Stimulated activated naive CD8-positive, alpha-beta T cell treated with anti-CD3 and anti-CD28 coated beads, Interleukin-15, Interleukin-2, amounts not matched to agents 100 ng/mL and 50 ng/mL, for 24 hours (primary cell): ENCODE measurements around the gene SLC22A12.

Experiments
- H3K27ac Mint-ChIP-seq: one replicate; pipeline ENCODE4 v1.8.0; 2021; ENCODE audit warnings: mild to moderate bottlenecking, mixed read lengths
- H3K27me3 Mint-ChIP-seq: one replicate; pipeline ENCODE4 v1.8.0; 2021; ENCODE audit warnings: mixed read lengths
- H3K36me3 Mint-ChIP-seq: one replicate; pipeline ENCODE4 v1.8.0; 2021; ENCODE audit warnings: low read depth, mixed read lengths
- H3K4me1 Mint-ChIP-seq: one replicate; pipeline ENCODE4 v1.8.0; 2021; ENCODE audit warnings: low read depth, mixed read lengths
- H3K4me3 Mint-ChIP-seq: one replicate; pipeline ENCODE4 v1.8.0; 2021; ENCODE audit warnings: mild to moderate bottlenecking, mixed read lengths
- H3K9me3 Mint-ChIP-seq: one replicate; pipeline ENCODE4 v1.8.0; 2021; ENCODE audit warnings: mixed read lengths

Gene SLC22A12

GRCh38 chr11:64602466-64603070, 11.5 kb downstream of the SLC22A12 start:
- Mint-ChIP-seq H3K36me3 (no peaks in the 10 kb centered on the region), H3K27ac (no peak overlapping the region), H3K9me3 (no peaks in the 10 kb centered on the region), H3K4me1 (no peaks in the 10 kb centered on the region), H3K4me3 (no peak overlapping the region), H3K27me3 (no peaks in the 10 kb centered on the region)

DNA sequence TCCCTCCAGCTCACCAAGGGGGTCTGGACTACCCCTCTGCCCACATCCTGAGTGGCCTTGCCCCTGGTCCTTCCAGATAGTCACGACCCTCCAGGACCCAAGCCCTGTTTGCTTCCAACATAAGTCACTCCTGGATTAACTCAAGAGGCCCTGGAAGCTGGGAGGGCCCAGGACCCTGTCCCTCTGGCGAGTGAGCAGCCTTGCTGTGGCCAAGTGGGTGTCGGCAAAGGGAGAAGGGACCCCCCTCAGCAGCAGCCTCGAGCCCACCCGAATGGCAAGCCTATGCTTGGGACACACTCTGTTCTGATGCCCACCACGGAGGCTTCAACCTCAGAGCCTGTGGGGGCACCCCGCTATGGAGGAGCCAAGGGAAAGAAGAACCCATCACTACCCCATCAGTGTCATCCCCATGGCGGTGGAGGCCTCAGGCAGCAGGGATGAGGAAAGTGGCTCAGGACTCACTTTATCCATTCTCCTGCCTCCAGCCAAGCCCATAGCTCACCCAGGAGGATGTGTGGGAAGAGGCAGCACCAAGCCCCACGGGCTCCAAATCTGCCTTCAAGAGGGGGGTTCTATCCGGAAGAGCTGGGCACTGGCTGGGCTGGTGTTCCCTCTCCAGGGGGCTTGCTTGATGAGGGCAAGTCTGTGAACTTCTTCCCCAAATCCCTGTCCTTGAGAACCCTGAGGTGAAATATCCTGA, 12.5 kb downstream of the SLC22A12 start:
- Mint-ChIP-seq H3K4me3 (no peak overlapping the region), H3K27me3 (no peaks in the 10 kb centered on the region), H3K4me1 (no peaks in the 10 kb centered on the region), H3K36me3 (no peaks in the 10 kb centered on the region), H3K27ac (no peak overlapping the region), H3K9me3 (no peaks in the 10 kb centered on the region)

- Mint-ChIP-seq H3K4me3 (no peak overlapping the region), H3K27ac (no peak overlapping the region), H3K36me3 (no peaks in the 10 kb centered on the region), H3K27me3 (no peaks in the 10 kb centered on the region), H3K9me3 (no peaks in the 10 kb centered on the region), H3K4me1 (no peaks in the 10 kb centered on the region)
These were observed 13.6 kb downstream of the SLC22A12 start for GRCh38 chr11:64604458-64605243.

- no peaks in the 10 kb centered on the region for H3K4me1 Mint-ChIP-seq
- no peaks in the 10 kb centered on the region for H3K9me3 Mint-ChIP-seq
- H3K4me3 Mint-ChIP-seq: no peak overlapping the region
- H3K36me3 Mint-ChIP-seq: no peaks in the 10 kb centered on the region
- H3K27ac Mint-ChIP-seq: no peak overlapping the region
- H3K27me3 Mint-ChIP-seq: no peaks in the 10 kb centered on the region
These were observed 14.2 kb downstream of the SLC22A12 start for GRCh38 chr11:64605244-64605560.

DNA sequence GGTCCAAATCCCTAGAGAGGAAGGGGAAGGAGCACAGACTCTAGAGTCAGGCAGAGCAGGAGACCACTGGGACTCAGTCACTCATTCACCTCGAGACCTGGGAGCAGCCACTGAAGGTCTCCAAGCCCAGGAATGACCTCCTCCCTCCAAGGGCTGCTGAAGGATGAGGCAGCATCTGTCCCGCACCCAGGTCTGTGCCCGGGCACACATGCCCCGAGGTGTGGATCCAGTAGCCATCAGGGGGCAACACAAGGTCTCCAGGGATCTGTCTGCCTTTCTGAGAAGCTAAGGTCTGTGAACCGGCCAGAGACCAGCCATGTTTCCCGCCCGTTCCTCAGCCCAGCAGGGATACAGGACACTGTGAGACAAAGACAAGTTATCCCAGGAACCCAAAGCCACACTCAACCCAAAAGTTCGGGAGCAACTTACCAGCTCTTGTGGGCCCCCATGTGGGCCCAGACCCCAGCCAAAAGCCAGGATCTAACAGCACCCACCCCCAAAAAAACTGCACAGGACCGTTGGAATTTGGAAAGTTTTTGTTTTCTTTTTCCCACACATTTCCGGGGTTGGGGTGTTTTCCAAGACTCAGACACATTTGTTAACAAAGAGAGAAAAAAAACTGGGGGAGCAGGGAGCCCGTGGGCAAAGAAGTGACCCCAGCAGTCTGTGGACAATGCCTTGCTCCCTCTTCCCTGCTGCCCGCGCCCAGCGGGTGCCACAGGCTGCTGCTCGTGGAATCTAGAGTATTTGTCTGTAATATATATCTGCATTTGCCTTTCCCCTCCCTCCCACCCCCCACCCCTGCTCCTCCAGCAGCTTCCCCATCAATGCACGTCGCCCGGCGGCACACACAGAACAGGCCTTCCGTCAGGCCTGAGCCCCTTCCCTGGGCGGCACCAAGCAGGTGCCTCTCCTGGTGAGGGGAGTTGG, 14.9 kb downstream of the SLC22A12 start:
- Mint-ChIP-seq H3K27me3 (no peaks in the 10 kb centered on the region), H3K36me3 (no peaks in the 10 kb centered on the region), H3K4me1 (no peaks in the 10 kb centered on the region), H3K4me3 (no peak overlapping the region), H3K9me3 (no peaks in the 10 kb centered on the region), H3K27ac (no peak overlapping the region)

DNA sequence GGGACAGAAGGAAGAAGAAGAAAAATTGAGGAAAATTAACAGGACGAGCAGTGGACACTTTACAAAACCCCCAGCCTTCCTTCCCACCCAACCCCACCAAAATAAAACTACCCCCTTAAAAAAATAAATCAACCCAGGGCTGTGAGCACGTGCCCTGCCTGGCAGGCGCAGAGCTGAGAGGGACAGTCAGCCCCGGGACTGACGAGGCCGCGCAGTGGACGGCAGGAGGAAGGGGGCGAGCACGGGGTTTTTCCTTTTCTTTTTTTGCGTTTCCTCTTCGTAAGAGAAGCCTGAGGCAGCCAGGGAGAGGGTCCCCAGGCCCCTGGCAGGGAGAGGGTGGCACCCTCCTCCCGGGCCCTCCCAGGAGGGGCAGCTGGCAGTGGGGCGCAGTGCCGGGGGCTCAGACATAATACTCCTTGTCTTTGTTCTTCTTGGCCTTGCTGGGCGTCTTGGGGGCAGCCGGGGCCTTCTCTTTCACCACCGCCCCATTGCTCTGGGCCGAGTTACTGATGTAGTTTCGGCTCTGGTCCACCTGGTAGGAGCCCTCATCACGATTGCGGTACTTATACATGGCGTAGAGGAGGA, 15.9 kb downstream of the SLC22A12 start:
- Mint-ChIP-seq H3K9me3 (no peaks in the 10 kb centered on the region), H3K4me1 (peaks cover 4% of the 10 kb centered on the region), H3K27ac (no peak overlapping the region), H3K36me3 (no peaks in the 10 kb centered on the region), H3K4me3 (no peak overlapping the region), H3K27me3 (no peaks in the 10 kb centered on the region)

- Mint-ChIP-seq H3K36me3 (no peaks in the 10 kb centered on the region), H3K27me3 (no peaks in the 10 kb centered on the region), H3K4me3 (no peak overlapping the region), H3K9me3 (no peaks in the 10 kb centered on the region), H3K27ac (no peak overlapping the region), H3K4me1 (peaks cover 6% of the 10 kb centered on the region)
These were observed 16.5 kb downstream of the SLC22A12 start for GRCh38 chr11:64607381-64607985.

- no peaks in the 10 kb centered on the region for H3K36me3 Mint-ChIP-seq
- H3K4me1 Mint-ChIP-seq: peaks cover 6% of the 10 kb centered on the region
- H3K9me3 Mint-ChIP-seq: no peaks in the 10 kb centered on the region
- no peaks in the 10 kb centered on the region for H3K27me3 Mint-ChIP-seq
- H3K4me3 Mint-ChIP-seq: no peak overlapping the region
- no peak overlapping the region for H3K27ac Mint-ChIP-seq
These were observed 17.0 kb downstream of the SLC22A12 start for GRCh38 chr11:64608046-64608445.

- no peaks in the 10 kb centered on the region for H3K27me3 Mint-ChIP-seq
- H3K4me3 Mint-ChIP-seq: no peak overlapping the region
- H3K27ac Mint-ChIP-seq: no peak overlapping the region
- H3K36me3 Mint-ChIP-seq: no peaks in the 10 kb centered on the region
- H3K4me1 Mint-ChIP-seq: peaks cover 6% of the 10 kb centered on the region
- no peaks in the 10 kb centered on the region for H3K9me3 Mint-ChIP-seq
These were observed 17.6 kb downstream of the SLC22A12 start for GRCh38 chr11:64608636-64609035.

DNA sequence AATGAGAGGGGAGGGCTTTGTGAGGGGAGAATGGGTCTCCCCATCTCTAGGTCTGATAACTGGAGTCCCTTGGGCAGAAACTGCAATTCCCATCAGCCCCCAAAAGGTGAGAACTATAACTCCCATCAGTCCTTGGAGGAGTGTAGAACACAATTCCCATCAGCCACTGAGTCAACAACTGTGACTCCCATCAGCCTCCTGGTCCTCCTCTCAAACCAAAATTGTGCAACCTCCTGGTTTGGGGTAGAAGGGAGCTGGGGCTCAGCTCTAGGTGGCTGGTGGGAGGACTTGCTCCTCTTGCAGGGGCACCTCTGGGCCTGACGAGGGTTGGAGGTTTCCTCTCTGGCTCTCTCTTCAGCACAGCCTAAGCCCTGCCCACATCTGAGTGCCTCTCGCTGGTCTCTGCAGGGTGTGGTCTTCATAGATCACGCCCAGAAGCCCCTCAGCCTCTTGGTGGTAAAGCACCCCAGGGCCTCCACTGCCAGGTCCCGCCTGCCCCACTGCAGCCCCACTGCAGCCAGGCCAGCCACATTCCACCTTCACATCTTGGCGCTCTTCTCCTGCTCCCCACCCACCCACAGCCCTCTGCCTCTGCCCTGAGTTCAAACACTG, 18.5 kb downstream of the SLC22A12 start:
- Mint-ChIP-seq H3K9me3 (no peaks in the 10 kb centered on the region), H3K4me1 (peaks cover 6% of the 10 kb centered on the region), H3K36me3 (no peaks in the 10 kb centered on the region), H3K27ac (no peak overlapping the region), H3K4me3 (no peak overlapping the region), H3K27me3 (no peaks in the 10 kb centered on the region)

GRCh38 chr11:64610596-64610995, 19.6 kb downstream of the SLC22A12 start:
- no peaks in the 10 kb centered on the region for H3K27me3 Mint-ChIP-seq
- H3K36me3 Mint-ChIP-seq: no peaks in the 10 kb centered on the region
- H3K9me3 Mint-ChIP-seq: no peaks in the 10 kb centered on the region
- H3K4me1 Mint-ChIP-seq: peaks cover 6% of the 10 kb centered on the region
- H3K27ac Mint-ChIP-seq: no peak overlapping the region
- H3K4me3 Mint-ChIP-seq: no peak overlapping the region

DNA sequence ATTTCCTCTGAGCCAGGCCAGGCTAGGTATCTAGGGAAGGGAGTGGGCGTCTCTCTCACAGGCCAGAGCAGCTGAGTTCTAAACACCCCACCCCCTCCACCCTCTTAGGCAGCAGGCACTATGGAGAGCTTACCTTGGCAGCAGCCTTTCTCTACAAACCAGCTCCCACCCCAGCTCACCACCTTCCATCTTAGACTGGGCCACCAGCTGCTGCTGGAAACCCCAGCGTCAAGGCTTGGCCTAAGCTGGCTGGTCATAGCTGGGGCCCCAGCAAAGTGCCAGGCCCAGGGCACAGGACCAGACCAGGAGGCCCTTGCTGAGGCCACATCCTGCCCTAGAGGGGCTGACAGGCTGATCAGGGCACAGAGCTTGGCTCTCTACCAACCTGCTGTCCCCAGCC, 20.2 kb downstream of the SLC22A12 start:
- no peak overlapping the region for H3K4me3 Mint-ChIP-seq
- H3K27me3 Mint-ChIP-seq: no peaks in the 10 kb centered on the region
- H3K27ac Mint-ChIP-seq: no peak overlapping the region
- H3K4me1 Mint-ChIP-seq: peaks cover 6% of the 10 kb centered on the region
- H3K9me3 Mint-ChIP-seq: no peaks in the 10 kb centered on the region
- H3K36me3 Mint-ChIP-seq: no peaks in the 10 kb centered on the region

DNA sequence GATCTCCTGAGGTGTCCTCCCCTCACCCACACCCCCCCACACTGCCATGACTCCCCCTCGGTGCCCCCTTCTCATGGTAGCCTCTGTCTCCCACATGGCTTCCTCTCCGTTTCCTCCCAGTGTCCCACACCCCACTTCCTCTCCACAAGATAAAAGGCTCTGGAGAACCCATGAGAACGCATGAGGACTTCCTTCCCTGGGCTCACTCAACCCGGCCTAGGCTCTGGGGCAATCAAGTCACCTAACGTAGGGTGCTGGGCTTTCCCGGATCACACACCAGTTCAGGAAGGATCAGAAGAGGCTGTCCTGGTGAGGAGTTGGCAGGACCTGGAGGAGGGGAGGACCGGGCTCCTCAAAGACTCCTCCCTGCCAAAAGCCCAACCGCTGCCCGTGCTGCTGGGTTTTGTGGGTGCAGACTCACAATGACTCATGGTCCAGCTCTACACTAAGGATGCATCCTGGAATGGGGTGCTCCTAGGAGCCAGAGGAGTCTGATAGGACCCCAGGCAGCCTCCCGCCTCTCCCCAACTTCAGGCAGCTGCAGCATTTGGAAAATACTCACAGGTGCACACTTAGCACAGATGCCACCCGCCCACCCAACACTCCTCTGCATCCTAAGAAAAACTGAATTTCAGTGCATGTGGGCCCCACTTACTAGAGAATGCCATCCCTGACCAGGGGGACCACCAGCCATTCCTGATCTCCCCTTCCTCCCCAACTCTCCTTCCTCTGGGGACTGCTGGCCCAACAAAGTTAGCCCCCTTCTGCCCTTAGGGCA, 21.0 kb downstream of the SLC22A12 start:
- Mint-ChIP-seq H3K4me1 (peaks cover 6% of the 10 kb centered on the region), H3K27ac (no peak overlapping the region), H3K36me3 (no peaks in the 10 kb centered on the region), H3K4me3 (no peak overlapping the region), H3K27me3 (no peaks in the 10 kb centered on the region), H3K9me3 (no peaks in the 10 kb centered on the region)
